ENCODE measurements around the gene EFL1. TPM values are rescaled to one million over a fixed set of nuclear protein-coding genes. Genes with fewer than 3 reads are reported as not detected.

Gene EFL1
- total and polyA plus RNA-seq, 9 of the 15 experiments (the other 6 are each of a cell fraction or from before 2014, with no cell fraction given) = 4.8 to 32.5 (median 16.9) TPM

DNA sequence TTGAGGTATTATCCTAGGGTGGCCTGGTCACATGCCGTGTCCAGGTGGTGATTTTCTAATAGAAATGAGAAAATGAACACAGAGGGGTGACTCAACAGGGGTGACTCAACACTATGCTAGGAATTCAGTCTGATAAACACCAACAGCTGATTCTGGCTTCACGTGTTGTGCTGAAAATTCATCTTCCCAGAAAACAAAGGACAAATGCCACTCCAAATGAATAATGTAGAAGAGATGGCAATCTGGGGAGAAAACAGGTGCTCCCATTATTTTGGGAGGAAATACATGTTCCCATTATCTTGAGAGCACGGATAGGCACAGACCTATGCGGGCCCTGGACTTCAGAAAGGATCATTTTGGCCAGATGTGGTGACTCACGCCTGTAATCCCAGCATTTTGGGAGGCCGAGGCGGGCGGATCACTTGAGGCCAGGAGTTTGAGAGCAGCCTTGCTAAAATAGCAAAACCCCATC, 115.5 kb downstream of the EFL1 start (continued):
- TF ChIP-seq SRF (CRISPR knock-in tag; IDR thresholded peaks at IDR 0.05) (no peak), PURB (CRISPR knock-in tag; IDR thresholded peaks at IDR 0.05; ENCODE audit: low read depth) (no peak), CHD4 (IDR thresholded peaks at IDR 0.05; ENCODE audit: insufficient read depth, insufficient replicate concordance, low read depth, low read length, poor library complexity, severe bottlenecking) (no peak), NR2C2 (CRISPR knock-in tag; IDR thresholded peaks at IDR 0.05) (no peak), NR2C2 (tag; IDR thresholded peaks at IDR 0.05) (no peak), ZNF589 (CRISPR knock-in tag; IDR thresholded peaks at IDR 0.05; ENCODE audit: low read depth) (no peak), WHSC1 (IDR thresholded peaks at IDR 0.05; ENCODE audit: low read length) (no peak), DNMT1 (IDR thresholded peaks at IDR 0.05) (no peak), FOXK2 (conservative IDR thresholded peaks at IDR 0.05 in 1 of 2, IDR thresholded peaks at IDR 0.05 in 1 of 2; ENCODE audit: low read depth in 2 of 2) (peak; percentile 76 to 81; a peak in 3 of 4 replicates), ZFP1 (CRISPR knock-in tag; IDR thresholded peaks at IDR 0.05) (no peak), GABPB1 (CRISPR knock-in tag; IDR thresholded peaks at IDR 0.05) (no peak)
- TF ChIP-seq, protein P1, sequence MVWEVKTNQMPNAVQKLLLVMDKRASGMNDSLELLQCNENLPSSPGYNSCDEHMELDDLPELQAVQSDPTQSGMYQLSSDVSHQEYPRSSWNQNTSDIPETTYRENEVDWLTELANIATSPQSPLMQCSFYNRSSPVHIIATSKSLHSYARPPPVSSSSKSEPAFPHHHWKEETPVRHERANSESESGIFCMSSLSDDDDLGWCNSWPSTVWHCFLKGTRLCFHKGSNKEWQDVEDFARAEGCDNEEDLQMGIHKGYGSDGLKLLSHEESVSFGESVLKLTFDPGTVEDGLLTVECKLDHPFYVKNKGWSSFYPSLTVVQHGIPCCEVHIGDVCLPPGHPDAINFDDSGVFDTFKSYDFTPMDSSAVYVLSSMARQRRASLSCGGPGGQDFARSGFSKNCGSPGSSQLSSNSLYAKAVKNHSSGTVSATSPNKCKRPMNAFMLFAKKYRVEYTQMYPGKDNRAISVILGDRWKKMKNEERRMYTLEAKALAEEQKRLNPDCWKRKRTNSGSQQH (CRISPR knock-in tag; IDR thresholded peaks at IDR 0.05) = no peak
- TF ChIP-seq, protein P2, sequence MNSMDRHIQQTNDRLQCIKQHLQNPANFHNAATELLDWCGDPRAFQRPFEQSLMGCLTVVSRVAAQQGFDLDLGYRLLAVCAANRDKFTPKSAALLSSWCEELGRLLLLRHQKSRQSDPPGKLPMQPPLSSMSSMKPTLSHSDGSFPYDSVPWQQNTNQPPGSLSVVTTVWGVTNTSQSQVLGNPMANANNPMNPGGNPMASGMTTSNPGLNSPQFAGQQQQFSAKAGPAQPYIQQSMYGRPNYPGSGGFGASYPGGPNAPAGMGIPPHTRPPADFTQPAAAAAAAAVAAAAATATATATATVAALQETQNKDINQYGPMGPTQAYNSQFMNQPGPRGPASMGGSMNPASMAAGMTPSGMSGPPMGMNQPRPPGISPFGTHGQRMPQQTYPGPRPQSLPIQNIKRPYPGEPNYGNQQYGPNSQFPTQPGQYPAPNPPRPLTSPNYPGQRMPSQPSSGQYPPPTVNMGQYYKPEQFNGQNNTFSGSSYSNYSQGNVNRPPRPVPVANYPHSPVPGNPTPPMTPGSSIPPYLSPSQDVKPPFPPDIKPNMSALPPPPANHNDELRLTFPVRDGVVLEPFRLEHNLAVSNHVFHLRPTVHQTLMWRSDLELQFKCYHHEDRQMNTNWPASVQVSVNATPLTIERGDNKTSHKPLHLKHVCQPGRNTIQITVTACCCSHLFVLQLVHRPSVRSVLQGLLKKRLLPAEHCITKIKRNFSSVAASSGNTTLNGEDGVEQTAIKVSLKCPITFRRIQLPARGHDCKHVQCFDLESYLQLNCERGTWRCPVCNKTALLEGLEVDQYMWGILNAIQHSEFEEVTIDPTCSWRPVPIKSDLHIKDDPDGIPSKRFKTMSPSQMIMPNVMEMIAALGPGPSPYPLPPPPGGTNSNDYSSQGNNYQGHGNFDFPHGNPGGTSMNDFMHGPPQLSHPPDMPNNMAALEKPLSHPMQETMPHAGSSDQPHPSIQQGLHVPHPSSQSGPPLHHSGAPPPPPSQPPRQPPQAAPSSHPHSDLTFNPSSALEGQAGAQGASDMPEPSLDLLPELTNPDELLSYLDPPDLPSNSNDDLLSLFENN (IDR thresholded peaks at IDR 0.05; ENCODE audit: low read depth in 2 of 2, low read length in 2 of 2) = no peak
- TF ChIP-seq, protein P3, sequence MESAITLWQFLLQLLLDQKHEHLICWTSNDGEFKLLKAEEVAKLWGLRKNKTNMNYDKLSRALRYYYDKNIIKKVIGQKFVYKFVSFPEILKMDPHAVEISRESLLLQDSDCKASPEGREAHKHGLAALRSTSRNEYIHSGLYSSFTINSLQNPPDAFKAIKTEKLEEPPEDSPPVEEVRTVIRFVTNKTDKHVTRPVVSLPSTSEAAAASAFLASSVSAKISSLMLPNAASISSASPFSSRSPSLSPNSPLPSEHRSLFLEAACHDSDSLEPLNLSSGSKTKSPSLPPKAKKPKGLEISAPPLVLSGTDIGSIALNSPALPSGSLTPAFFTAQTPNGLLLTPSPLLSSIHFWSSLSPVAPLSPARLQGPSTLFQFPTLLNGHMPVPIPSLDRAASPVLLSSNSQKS (CRISPR knock-in tag; IDR thresholded peaks at IDR 0.05) = no peak
- TF ChIP-seq, protein P4, sequence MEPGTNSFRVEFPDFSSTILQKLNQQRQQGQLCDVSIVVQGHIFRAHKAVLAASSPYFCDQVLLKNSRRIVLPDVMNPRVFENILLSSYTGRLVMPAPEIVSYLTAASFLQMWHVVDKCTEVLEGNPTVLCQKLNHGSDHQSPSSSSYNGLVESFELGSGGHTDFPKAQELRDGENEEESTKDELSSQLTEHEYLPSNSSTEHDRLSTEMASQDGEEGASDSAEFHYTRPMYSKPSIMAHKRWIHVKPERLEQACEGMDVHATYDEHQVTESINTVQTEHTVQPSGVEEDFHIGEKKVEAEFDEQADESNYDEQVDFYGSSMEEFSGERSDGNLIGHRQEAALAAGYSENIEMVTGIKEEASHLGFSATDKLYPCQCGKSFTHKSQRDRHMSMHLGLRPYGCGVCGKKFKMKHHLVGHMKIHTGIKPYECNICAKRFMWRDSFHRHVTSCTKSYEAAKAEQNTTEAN (CRISPR knock-in tag; IDR thresholded peaks at IDR 0.05) = no peak
- TF ChIP-seq, protein P5, sequence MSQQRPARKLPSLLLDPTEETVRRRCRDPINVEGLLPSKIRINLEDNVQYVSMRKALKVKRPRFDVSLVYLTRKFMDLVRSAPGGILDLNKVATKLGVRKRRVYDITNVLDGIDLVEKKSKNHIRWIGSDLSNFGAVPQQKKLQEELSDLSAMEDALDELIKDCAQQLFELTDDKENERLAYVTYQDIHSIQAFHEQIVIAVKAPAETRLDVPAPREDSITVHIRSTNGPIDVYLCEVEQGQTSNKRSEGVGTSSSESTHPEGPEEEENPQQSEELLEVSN (IDR thresholded peaks at IDR 0.05; ENCODE audit: borderline replicate concordance in 1 of 2, extremely low read depth in 1 of 2, insufficient read depth in 1 of 2, insufficient read length in 1 of 2, low read depth in 1 of 2, low read length in 1 of 2, poor library complexity in 1 of 2, severe bottlenecking in 1 of 2) = no peak
- TF ChIP-seq, protein P6, sequence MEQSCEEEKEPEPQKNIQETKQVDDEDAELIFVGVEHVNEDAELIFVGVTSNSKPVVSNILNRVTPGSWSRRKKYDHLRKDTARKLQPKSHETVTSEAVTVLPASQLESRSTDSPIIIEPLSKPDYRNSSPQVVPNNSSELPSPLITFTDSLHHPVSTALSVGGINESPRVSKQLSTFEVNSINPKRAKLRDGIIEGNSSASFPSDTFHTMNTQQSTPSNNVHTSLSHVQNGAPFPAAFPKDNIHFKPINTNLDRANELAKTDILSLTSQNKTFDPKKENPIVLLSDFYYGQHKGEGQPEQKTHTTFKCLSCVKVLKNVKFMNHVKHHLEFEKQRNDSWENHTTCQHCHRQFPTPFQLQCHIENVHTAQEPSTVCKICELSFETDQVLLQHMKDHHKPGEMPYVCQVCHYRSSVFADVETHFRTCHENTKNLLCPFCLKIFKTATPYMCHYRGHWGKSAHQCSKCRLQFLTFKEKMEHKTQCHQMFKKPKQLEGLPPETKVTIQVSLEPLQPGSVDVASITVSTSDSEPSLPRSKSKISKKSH (CRISPR knock-in tag; IDR thresholded peaks at IDR 0.05) = no peak

Data from K562 (cell line).